GM12878 (cell line): ENCODE data around the gene HYDIN. TPM values are rescaled to one million over a fixed set of nuclear protein-coding genes. Genes with fewer than 3 reads are reported as not detected.

Source experiments
- ATAC-seq: fragments of 200-7000 bp; cut with Tn5 transposase; 3 replicates; pipeline ENCODE4 v1.9.1; 2020; ENCODE audit warnings: mild to moderate bottlenecking, moderate library complexity
- BruUV-seq: library from RNA; stranded (reverse); fragments of 400-500 nt; replicated peaks from 2 replicates; lab custom pipeline; 2021; lab: Mats Ljungman, UMichigan
- CTCF ChIA-PET: fragments of 300-600 bp; sonication (Branson Sonifier 250); formaldehyde crosslinking; extraction: SDS; loops from one replicate; lab custom pipeline; 2021; ENCODE audit warnings: inconsistent platforms; lab: Yijun Ruan, JAX
- POLR2A ChIA-PET: fragments of 350-600 bp; formaldehyde crosslinking; extraction: SDS; loops from one replicate; lab custom pipeline; 2021; ENCODE audit warnings: inconsistent platforms; lab: Charles Lee
- RAD21 ChIA-PET: fragments of 300-600 bp; sonication (Branson Sonifier 250); formaldehyde crosslinking; loops from one replicate; lab custom pipeline; 2023; ENCODE audit warnings: antibody characterized with exemption; ENCODE audit not compliant: unreplicated experiment; lab: Charles Lee
- SMC1A ChIA-PET: fragments of 300-600 bp; sonication (Branson Sonifier 250); formaldehyde crosslinking; loops from one replicate; lab custom pipeline; 2023; ENCODE audit not compliant: unreplicated experiment, uncharacterized antibody; lab: Charles Lee
- DNase-seq: peaks from one replicate; pipeline ENCODE4 v3.0.0-alpha.2; 2011; ENCODE audit warnings: low read depth, low spot score
- FAIRE-seq: peaks from 3 replicates; lab custom pipeline; 2011; peaks lifted over from hg19 to GRCh38; lab: Jason Lieb, UNC
- H2AFZ ChIP-seq: 2 replicates; pipeline ENCODE4 v1.6.0; 2011; ENCODE audit warnings: low read depth, low read length, control low read depth; ENCODE audit not compliant: control insufficient read depth
- H3K27ac ChIP-seq: 2 replicates; pipeline ENCODE4 v1.5.1; 2011; ENCODE audit warnings: control low read depth; ENCODE audit not compliant: control insufficient read depth, insufficient read depth
- H3K27me3 ChIP-seq, 2 experiments: replicated peaks in 1 of 2; 2 replicates each; pipeline versions ENCODE4 v1.6.0 to v1.6.1; 2011; ENCODE audit warnings: low read length in 1 of 2; ENCODE audit not compliant: control insufficient read depth in 2 of 2, insufficient read depth in 2 of 2
- H3K36me3 ChIP-seq, 2 experiments: 2 replicates each; pipeline ENCODE4 v1.5.1; 2011; ENCODE audit warnings: low read length in 1 of 2; ENCODE audit not compliant: control insufficient read depth in 2 of 2, insufficient read depth in 2 of 2
- H3K4me1 ChIP-seq: 2 replicates; pipeline ENCODE4 v1.6.1; 2011; ENCODE audit warnings: mild to moderate bottlenecking, low read length, moderate library complexity, mixed read lengths; ENCODE audit not compliant: control insufficient read depth, insufficient read depth
- H3K4me2 ChIP-seq: 2 replicates; pipeline ENCODE4 v1.6.0; 2011; ENCODE audit warnings: control low read depth; ENCODE audit not compliant: control insufficient read depth, insufficient read depth
- H3K4me3 ChIP-seq: fragments of 200-600 bp; sonication (generic); 2 replicates; pipeline ENCODE4 v1.5.1; 2016
- H3K79me2 ChIP-seq: 2 replicates; pipeline ENCODE4 v1.6.0; 2011; ENCODE audit warnings: low read length; ENCODE audit not compliant: control insufficient read depth, insufficient read depth
- H3K9ac ChIP-seq: 2 replicates; pipeline ENCODE4 v1.8.0; 2011; ENCODE audit warnings: low read length, control low read depth, mixed read lengths; ENCODE audit not compliant: control insufficient read depth, insufficient read depth
- H3K9me3 ChIP-seq: replicated peaks from 3 replicates; pipeline ENCODE4 v1.5.1; 2011; ENCODE audit warnings: mild to moderate bottlenecking, low read length; ENCODE audit not compliant: control insufficient read depth, insufficient read depth
- H4K20me1 ChIP-seq: 2 replicates; pipeline ENCODE4 v1.6.0; 2011; ENCODE audit not compliant: control insufficient read depth, insufficient read depth
- EED ChIP-seq: sonication (generic); IDR thresholded peaks from 2 replicates; pipeline ENCODE4 v1.6.1; 2016; ENCODE audit warnings: antibody characterized with exemption, low read depth
- GABPA ChIP-seq: IDR thresholded peaks from 2 replicates; pipeline ENCODE4 v1.6.1; 2014; ENCODE audit warnings: antibody characterized with exemption, low read depth, mild to moderate bottlenecking, inconsistent platforms
- HDAC2 ChIP-seq: fragments of 200-600 bp; sonication (generic); IDR thresholded peaks from 2 replicates; pipeline ENCODE4 v1.6.1; 2017
- NRF1 ChIP-seq: conservative IDR thresholded peaks from 2 replicates; pipeline ENCODE4 v1.6.1; 2011; ENCODE audit warnings: mild to moderate bottlenecking, low read depth, low read length, improper control_type of control experiment
- TCF12 ChIP-seq: IDR thresholded peaks from 2 replicates; pipeline ENCODE4 v1.6.1; 2011; ENCODE audit warnings: low read depth, mild to moderate bottlenecking, low read length
- ZNF274 ChIP-seq: IDR thresholded peaks from one replicate; pipeline ENCODE4 v1.8.0; 2011; ENCODE audit not compliant: insufficient read length, insufficient read depth
- WGBS: methylation state at CpG from one replicate; pipeline ENCODE4 v1.1.6; 2016; ENCODE audit warnings: low lambda C conversion rate; ENCODE audit not compliant: insufficient replicate concordance, insufficient coverage; ENCODE audit errors: missing lambda C conversion rate; 5-methylcytosine and 5-hydroxymethylcytosine counted together
- in situ Hi-C: fragments of 300-500 bp; cut with MboI; formaldehyde crosslinking; loops from 9 replicates; pipeline ENCODE4 v1.14.3; 2018; ENCODE audit warnings: mixed read lengths
- intact Hi-C: fragments of 100-400 bp; cut with micrococcal nuclease; formaldehyde crosslinking; loops from one replicate; pipeline ENCODE4 v1.14.2; 2022; ENCODE audit not compliant: unreplicated experiment
- polyA plus RNA-seq, 11 experiments: library from polyadenylated mRNA; depleted of rRNA in 4 of 11; unstranded in 6 of 11; stranded (reverse) in 5 of 11; fragments of >200 nt; fragmentation: Nextera tagmentation in 4 of 11; fragmentation: Illumina TruSeq in 1 of 11; extraction: Ambion mirVana in 4 of 11; extraction: Trizol in 1 of 11; gene quantifications; 1 replicate in 1 of 11; 2 replicates in 10 of 11; pipeline versions ENCODE4 v1.2.1 to v1.2.3, GENCODE V29; 2011 to 2016; ENCODE audit warnings: inconsistent platforms in 2 of 11, missing spikeins in 2 of 11, low read depth in 1 of 11
- total RNA-seq, 4 experiments: library from RNA; depleted of rRNA in 3 of 4; stranded (reverse); fragments of >200 nt in 3 of 4; fragmentation: Illumina TruSeq in 1 of 4; extraction: Trizol in 1 of 4; gene quantifications; 2 replicates each; pipeline versions ENCODE4 v1.2.1 to v1.2.3, GENCODE V29; 2013 to 2021
- TF ChIP-seq, protein P1 (sequence below): IDR thresholded peaks from 2 replicates; pipeline ENCODE4 v1.6.1; 2011; ENCODE audit warnings: mild to moderate bottlenecking, low read depth, low read length, moderate library complexity; ENCODE audit not compliant: insufficient replicate concordance

HYDIN gene
- total and polyA plus RNA-seq, 10 of the 15 experiments (the other 5 are each of a cell fraction or from before 2014, with no cell fraction given), result 0.01 to 0.30 (median 0.10) TPM; not detected in 7

DNA sequence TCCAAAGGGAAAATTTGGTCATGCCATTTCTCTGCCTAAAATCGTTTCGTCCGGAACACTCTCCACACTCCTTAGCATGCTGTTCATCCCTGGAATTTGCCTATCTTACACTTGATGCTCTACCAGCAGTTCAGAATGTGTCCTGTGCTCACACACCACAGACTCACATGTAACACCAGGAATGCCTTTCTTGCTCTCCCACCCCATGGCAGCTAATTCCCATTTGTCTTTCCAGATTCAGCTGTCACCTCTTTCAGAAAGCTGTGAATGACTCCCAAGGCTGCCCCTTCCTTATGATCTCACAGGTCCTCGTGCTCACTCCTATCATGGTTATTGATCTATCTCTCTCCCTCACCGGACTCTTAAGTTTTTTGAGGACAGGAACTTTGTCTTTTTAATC, 38.1 kb downstream of the HYDIN start:
- no peak overlapping the region for H2AFZ ChIP-seq
- RAD21 ChIA-PET, result no interaction called here
- FAIRE-seq (no peak), DNase-seq (no peak), ATAC-seq (no peak)
- SMC1A ChIA-PET, result interaction anchor here (1.0 kb wide), 1 partner anchor 11 kb away, joined by 3 read pairs; no protein-coding TSS in a partner anchor
- H4K20me1 ChIP-seq, result no peaks in the 10 kb centered on the region
- TF ChIP-seq, protein P1, sequence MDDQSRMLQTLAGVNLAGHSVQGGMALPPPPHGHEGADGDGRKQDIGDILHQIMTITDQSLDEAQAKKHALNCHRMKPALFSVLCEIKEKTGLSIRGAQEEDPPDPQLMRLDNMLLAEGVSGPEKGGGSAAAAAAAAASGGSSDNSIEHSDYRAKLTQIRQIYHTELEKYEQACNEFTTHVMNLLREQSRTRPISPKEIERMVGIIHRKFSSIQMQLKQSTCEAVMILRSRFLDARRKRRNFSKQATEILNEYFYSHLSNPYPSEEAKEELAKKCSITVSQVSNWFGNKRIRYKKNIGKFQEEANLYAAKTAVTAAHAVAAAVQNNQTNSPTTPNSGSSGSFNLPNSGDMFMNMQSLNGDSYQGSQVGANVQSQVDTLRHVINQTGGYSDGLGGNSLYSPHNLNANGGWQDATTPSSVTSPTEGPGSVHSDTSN, result no peak
- no peak for TF ChIP-seq ZNF274
- no peak for TF ChIP-seq HDAC2
- TF ChIP-seq TCF12, result no peak
- TF ChIP-seq NRF1, result no peak
- no peak for TF ChIP-seq EED
- TF ChIP-seq GABPA, result no peak
- no peaks in the 10 kb centered on the region for H3K27me3 ChIP-seq
- intact Hi-C loops (no loop called here), in situ Hi-C loops (no loop called here)
- WGBS, result 32% methylated on average over 5 of the region's 5 CpGs
- H3K9me3 ChIP-seq, result no peaks in the 10 kb centered on the region
- H3K4me1 ChIP-seq, result no peaks in the 10 kb centered on the region
- no peak overlapping the region for H3K4me2 ChIP-seq
- H3K4me3 ChIP-seq, result no peak overlapping the region
- POLR2A ChIA-PET, result no interaction called here
- no peaks in the 10 kb centered on the region for H3K79me2 ChIP-seq
- H3K27ac ChIP-seq, result no peak overlapping the region
- CTCF ChIA-PET, result no interaction called here
- no peaks in the 10 kb centered on the region for H3K36me3 ChIP-seq
- BruUV-seq, result no TSS peak
- no peak overlapping the region for H3K9ac ChIP-seq
